Kidney (tissue), 14 donors: ENCODE measurements around the gene SUN2. TPM values are rescaled to one million over a fixed set of nuclear protein-coding genes. Genes with fewer than 3 reads are reported as not detected.
A peak's percentile ranks its signal among the peaks of the same experiment; 100 is the strongest.

ENCODE experiments used
- DNase-seq, 5 donors: peaks; one replicate each; pipeline ENCODE4 v3.0.0-alpha.2; 2013 to 2020
- FAIRE-seq: peaks from 2 replicates; lab custom pipeline; 2012; peaks lifted over from hg19 to GRCh38; lab: Jason Lieb, UNC
- H3K27ac ChIP-seq, 2 donors: one replicate each; pipeline ENCODE4 v1.7.0; 2013; ENCODE audit warnings: low read depth in 2 of 2, low read length in 2 of 2, inconsistent platforms in 1 of 2
- H3K27me3 ChIP-seq: one replicate; pipeline ENCODE4 v1.7.1; 2013; ENCODE audit warnings: low read length, inconsistent platforms; ENCODE audit not compliant: control insufficient read depth, insufficient read depth
- H3K36me3 ChIP-seq, 3 donors: one replicate each; pipeline versions ENCODE4 v1.7.0 to v1.7.1; 2013; ENCODE audit warnings: low read length in 3 of 3, control low read depth in 1 of 3, inconsistent platforms in 1 of 3; ENCODE audit not compliant: insufficient read depth in 3 of 3, control insufficient read depth in 2 of 3
- H3K4me1 ChIP-seq, 3 donors: one replicate each; pipeline versions ENCODE4 v1.7.0 to v1.7.1; 2013; ENCODE audit warnings: low read length in 3 of 3, inconsistent platforms in 1 of 3, low read depth in 1 of 3; ENCODE audit not compliant: control insufficient read depth in 2 of 3, insufficient read depth in 2 of 3
- H3K4me3 ChIP-seq, 3 donors: one replicate each; pipeline versions ENCODE4 v1.7.0 to v1.8.1; 2013; ENCODE audit warnings: low read length in 3 of 3, control low read depth in 1 of 3, inconsistent platforms in 1 of 3
- H3K9ac ChIP-seq, 3 donors: one replicate each; pipeline versions ENCODE4 v1.7.0 to v1.7.1; 2013; ENCODE audit warnings: low read length in 3 of 3, control low read depth in 1 of 3, inconsistent platforms in 1 of 3
- H3K9me3 ChIP-seq, 3 donors: one replicate each; pipeline versions ENCODE4 v1.7.0 to v1.7.1; 2013; ENCODE audit warnings: low read length in 3 of 3, control low read depth in 1 of 3, inconsistent platforms in 1 of 3; ENCODE audit not compliant: control insufficient read depth in 2 of 3, insufficient read depth in 1 of 3
- CTCF ChIP-seq: IDR thresholded peaks from 3 replicates; pipeline ENCODE4 v1.5.1; 2012; ENCODE audit warnings: mild to moderate bottlenecking, moderate library complexity, borderline replicate concordance; ENCODE audit not compliant: insufficient read depth; ENCODE audit errors: extremely low read depth
- intact Hi-C: fragments of 100-400 bp; cut with DNase I; formaldehyde crosslinking; loops from one replicate; pipeline ENCODE4 v1.11.1; 2022
- polyA plus RNA-seq: library from polyadenylated mRNA; stranded (reverse); fragments of 350-450 nt; fragmentation: Illumina TruSeq; extraction: RNeasy Lipid Tissue Mini Kit (QIAGEN cat#74804); gene quantifications from one replicate; pipeline ENCODE4 v1.2.3, GENCODE V29; 2014; ENCODE audit warnings: low read depth, low replicate concordance; ENCODE audit not compliant: insufficient read depth
- total RNA-seq: library from RNA; stranded (reverse); fragmentation: NEBNext Ultra II Directional; extraction: Animal tissue kit (Norgen Biotek cat#: 25700); gene quantifications from one replicate; pipeline ENCODE4 v1.2.1, GENCODE V29; 2021
- donor health status: control.
- donor health status: control.
- donor health status: control.
- donor health status: control.
- donor health status: control.
- donor health status: DM: yes; HTN: yes; CAD: no.
- donor health status: Normal renal cell carcinoma (clear cell type).

SUN2 gene
- total and polyA plus RNA-seq, 2 donors from 2014 or later, result 41.7 to 199 TPM

GRCh38 chr22:38699143-38699542, 56.7 kb downstream of the SUN2 start:
- DNase-seq, result no peak
- intact Hi-C loops, result no loop called here
- Histone ChIP-seq H3K4me3 (peak overlapping the region; percentile 53 to 84 (median 80)), H3K36me3 (no peaks in the 10 kb centered on the region), H3K27ac (peak overlapping the region in 1 of 2 donors; percentile 92), H3K9me3 (no peaks in the 10 kb centered on the region), H3K27me3 (no peaks in the 10 kb centered on the region), H3K9ac (peak overlapping the region; percentile 13 to 95 (median 33)), H3K4me1 (peaks cover 6 to 33% (median 28%) of the 10 kb centered on the region in 3 donors)
- no peak for TF ChIP-seq CTCF
- no peak for FAIRE-seq

- no peaks in the 10 kb centered on the region for H3K9me3 ChIP-seq
- no peak for TF ChIP-seq CTCF
- H3K4me1 ChIP-seq, result peaks cover 6 to 33% (median 28%) of the 10 kb centered on the region in 3 donors
- no peak overlapping the region for H3K9ac ChIP-seq
- DNase-seq, result no peak
- H3K27ac ChIP-seq, result no peak overlapping the region
- peak overlapping the region in 2 of 3 donors; percentile 80 to 84 for H3K4me3 ChIP-seq
- no peaks in the 10 kb centered on the region for H3K27me3 ChIP-seq
- intact Hi-C loops, result no loop called here
- no peak for FAIRE-seq
- H3K36me3 ChIP-seq, result no peaks in the 10 kb centered on the region
Measured at GRCh38 chr22:38698407-38699094, 57.2 kb downstream of the SUN2 start.

- FAIRE-seq, result no peak
- Histone ChIP-seq H3K4me3 (no peak overlapping the region), H3K9ac (no peak overlapping the region), H3K36me3 (no peaks in the 10 kb centered on the region), H3K4me1 (peaks cover 6 to 33% (median 28%) of the 10 kb centered on the region in 3 donors), H3K27ac (peak overlapping the region in 1 of 2 donors; percentile 23), H3K27me3 (no peaks in the 10 kb centered on the region), H3K9me3 (no peaks in the 10 kb centered on the region)
- intact Hi-C loops, result no loop called here
- no peak for DNase-seq
- TF ChIP-seq CTCF, result no peak
Measured at GRCh38 chr22:38697425-38698089, 58.2 kb downstream of the SUN2 start.
